Neural progenitor cell (in vitro differentiated cells): Measurements from ENCODE around the gene MLYCD. TPM values are rescaled to one million over a fixed set of nuclear protein-coding genes. Genes with fewer than 3 reads are reported as not detected.
A peak's percentile ranks its signal among the peaks of the same experiment; 100 is the strongest.

Source experiments
- DNase-seq: peaks from one replicate; pipeline ENCODE4 v3.0.0-alpha.2; 2016; ENCODE audit warnings: low spot score
- H2AFZ ChIP-seq: fragments of 200-600 bp; sonication (generic); replicated peaks from 2 replicates; pipeline ENCODE4 v1.6.1; 2016; ENCODE audit warnings: antibody characterized with exemption
- H3F3A ChIP-seq: fragments of 200-600 bp; sonication (generic); 2 replicates; pipeline ENCODE4 v1.6.1; 2016; ENCODE audit warnings: antibody characterized with exemption, low read depth
- H3K27ac ChIP-seq: fragments of 200-600 bp; sonication (generic); 2 replicates; pipeline ENCODE4 v1.5.1; 2016; ENCODE audit warnings: mild to moderate bottlenecking
- H3K27me3 ChIP-seq: fragments of 200-600 bp; sonication (generic); 2 replicates; pipeline ENCODE4 v1.6.1; 2016; ENCODE audit warnings: mild to moderate bottlenecking, moderate library complexity
- H3K36me3 ChIP-seq: fragments of 200-600 bp; sonication (generic); 2 replicates; pipeline ENCODE4 v1.5.1; 2016
- H3K4me1 ChIP-seq: fragments of 200-600 bp; sonication (generic); 2 replicates; pipeline ENCODE4 v1.6.1; 2016; ENCODE audit warnings: mixed run types
- H3K4me2 ChIP-seq: fragments of 200-600 bp; sonication (generic); 2 replicates; pipeline ENCODE4 v1.6.1; 2016
- H3K4me3 ChIP-seq: fragments of 200-600 bp; sonication (generic); 2 replicates; pipeline ENCODE4 v1.5.1; 2016
- H3K79me2 ChIP-seq: fragments of 200-600 bp; sonication (generic); 2 replicates; pipeline ENCODE4 v1.6.1; 2016; ENCODE audit warnings: low read depth
- H3K9ac ChIP-seq: fragments of 200-600 bp; sonication (generic); 2 replicates; pipeline ENCODE4 v1.6.1; 2016
- H3K9me3 ChIP-seq: fragments of 200-600 bp; sonication (generic); 2 replicates; pipeline ENCODE4 v1.5.1; 2016; ENCODE audit warnings: low read depth
- H4K20me1 ChIP-seq: fragments of 200-600 bp; sonication (generic); 2 replicates; pipeline ENCODE4 v1.6.1; 2016; ENCODE audit warnings: low read depth
- H3K27ac Mint-ChIP-seq: 3 replicates; pipeline ENCODE4 v1.8.0; 2021; ENCODE audit warnings: mixed read lengths
- H3K27me3 Mint-ChIP-seq: 2 replicates; pipeline ENCODE4 v1.8.0; 2022; ENCODE audit warnings: low read depth, mild to moderate bottlenecking, inconsistent platforms, moderate library complexity, mixed read lengths; ENCODE audit not compliant: insufficient read depth
- H3K36me3 Mint-ChIP-seq: 3 replicates; pipeline ENCODE4 v1.8.0; 2021; ENCODE audit warnings: mixed read lengths
- H3K4me1 Mint-ChIP-seq: 3 replicates; pipeline ENCODE4 v1.8.0; 2021; ENCODE audit warnings: mixed read lengths
- H3K4me3 Mint-ChIP-seq: 3 replicates; pipeline ENCODE4 v1.8.0; 2021; ENCODE audit warnings: mild to moderate bottlenecking, moderate library complexity, mixed read lengths
- H3K9me3 Mint-ChIP-seq: 3 replicates; pipeline ENCODE4 v1.8.0; 2020; ENCODE audit warnings: mixed read lengths
- EZH2 ChIP-seq: fragments of 200-600 bp; sonication (generic); IDR thresholded peaks from 2 replicates; pipeline ENCODE4 v1.6.1; 2017; ENCODE audit warnings: antibody characterized with exemption, mild to moderate bottlenecking, moderate library complexity
- EZH2phosphoT487 ChIP-seq: fragments of 200-600 bp; sonication (generic); IDR thresholded peaks from 2 replicates; pipeline ENCODE4 v1.6.1; 2017; ENCODE audit warnings: antibody characterized with exemption
- total RNA-seq: library from RNA; depleted of rRNA; stranded (reverse); fragments of >200 nt; gene quantifications from 2 replicates; pipeline ENCODE4 v1.2.3, GENCODE V29; 2015; ENCODE audit warnings: low replicate concordance
- TF ChIP-seq, protein P1 (sequence below): fragments of 200-600 bp; sonication (generic); IDR thresholded peaks from 2 replicates; pipeline ENCODE4 v1.5.1; 2017; ENCODE audit warnings: antibody characterized with exemption, mild to moderate bottlenecking

The MLYCD gene
- total RNA-seq, 1 donor from 2014 or later: 2.5 TPM

DNA sequence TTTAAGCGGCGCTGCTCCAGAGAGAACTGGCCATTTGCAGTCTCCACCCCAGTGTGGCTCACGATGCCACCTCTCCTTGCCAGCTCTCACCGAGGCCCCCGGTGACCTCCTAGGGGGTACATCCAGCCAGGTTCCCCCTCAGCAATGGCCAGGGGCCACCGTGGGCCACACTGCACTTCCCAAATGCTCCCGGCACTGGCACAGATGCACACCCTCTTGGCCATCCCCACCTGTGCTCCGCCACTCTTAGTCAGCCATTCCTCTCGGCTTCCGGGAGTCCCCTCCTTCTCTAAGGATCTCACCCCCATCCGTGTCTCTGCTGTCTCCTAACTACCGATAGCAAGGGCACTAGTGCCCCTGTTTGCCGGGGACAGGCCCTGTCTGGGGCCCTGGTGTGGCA, 25.8 kb downstream of the MLYCD start:
- no peak for DNase-seq
- no peak for TF ChIP-seq EZH2phosphoT487
- TF ChIP-seq, protein P1, sequence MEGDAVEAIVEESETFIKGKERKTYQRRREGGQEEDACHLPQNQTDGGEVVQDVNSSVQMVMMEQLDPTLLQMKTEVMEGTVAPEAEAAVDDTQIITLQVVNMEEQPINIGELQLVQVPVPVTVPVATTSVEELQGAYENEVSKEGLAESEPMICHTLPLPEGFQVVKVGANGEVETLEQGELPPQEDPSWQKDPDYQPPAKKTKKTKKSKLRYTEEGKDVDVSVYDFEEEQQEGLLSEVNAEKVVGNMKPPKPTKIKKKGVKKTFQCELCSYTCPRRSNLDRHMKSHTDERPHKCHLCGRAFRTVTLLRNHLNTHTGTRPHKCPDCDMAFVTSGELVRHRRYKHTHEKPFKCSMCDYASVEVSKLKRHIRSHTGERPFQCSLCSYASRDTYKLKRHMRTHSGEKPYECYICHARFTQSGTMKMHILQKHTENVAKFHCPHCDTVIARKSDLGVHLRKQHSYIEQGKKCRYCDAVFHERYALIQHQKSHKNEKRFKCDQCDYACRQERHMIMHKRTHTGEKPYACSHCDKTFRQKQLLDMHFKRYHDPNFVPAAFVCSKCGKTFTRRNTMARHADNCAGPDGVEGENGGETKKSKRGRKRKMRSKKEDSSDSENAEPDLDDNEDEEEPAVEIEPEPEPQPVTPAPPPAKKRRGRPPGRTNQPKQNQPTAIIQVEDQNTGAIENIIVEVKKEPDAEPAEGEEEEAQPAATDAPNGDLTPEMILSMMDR: no peak
- no peak for TF ChIP-seq EZH2
- H3K36me3 ChIP-seq: no peaks in the 10 kb centered on the region

DNA sequence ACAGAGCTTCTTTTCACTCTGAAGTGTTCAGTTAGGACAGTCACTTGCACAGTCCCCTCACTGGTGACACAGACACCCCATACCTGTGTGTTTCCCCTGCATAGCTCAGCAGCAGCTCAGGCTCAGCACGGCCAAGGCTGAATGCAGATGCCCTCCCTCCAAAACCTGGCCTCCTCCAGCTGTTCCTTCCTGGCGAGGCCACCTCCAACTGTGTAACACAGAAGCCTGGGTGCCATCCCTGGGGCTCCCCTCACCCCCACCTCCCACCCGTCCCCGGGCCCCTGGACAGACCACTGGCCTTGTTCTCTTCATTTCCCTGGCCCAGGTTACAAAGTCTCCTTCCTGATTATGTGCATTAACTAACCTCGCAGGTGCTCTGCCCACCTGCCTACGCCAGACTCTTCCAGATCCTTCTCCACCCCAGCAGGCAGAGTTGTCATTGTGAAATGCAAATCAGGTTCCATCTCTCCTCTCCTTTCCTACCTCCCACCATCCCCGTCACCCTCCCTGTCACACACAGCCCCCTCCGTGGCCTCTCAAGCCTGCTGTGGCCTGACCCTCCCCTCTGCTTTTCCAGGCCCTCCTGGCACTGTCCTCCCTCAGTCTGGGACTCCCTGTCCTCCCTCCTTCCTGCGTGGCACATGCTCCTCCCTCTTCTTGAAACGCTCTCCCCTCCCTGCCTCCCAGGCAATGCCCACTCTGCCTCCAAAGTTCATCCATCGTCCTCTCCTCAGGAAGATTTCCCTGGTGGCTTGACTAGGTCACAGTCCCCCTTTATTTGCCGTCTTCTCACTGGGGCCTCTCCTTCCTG, 26.4 kb downstream of the MLYCD start:
- no peaks in the 10 kb centered on the region for H3K9me3 ChIP-seq
- H3K27me3 ChIP-seq: no peaks in the 10 kb centered on the region
- H3K36me3 ChIP-seq: no peaks in the 10 kb centered on the region
- no peak overlapping the region for H3K4me3 ChIP-seq
- peaks cover 12% of the 10 kb centered on the region for H3F3A ChIP-seq
- no peaks in the 10 kb centered on the region for H4K20me1 ChIP-seq
- H3K36me3 Mint-ChIP-seq: peaks cover 6% of the 10 kb centered on the region
- no peak overlapping the region for H3K4me2 ChIP-seq
- no peak overlapping the region for H3K9ac ChIP-seq
- H3K27ac ChIP-seq: no peak overlapping the region
- H3K27me3 Mint-ChIP-seq: peaks cover 5% of the 10 kb centered on the region
- H3K79me2 ChIP-seq: no peaks in the 10 kb centered on the region
- H3K4me1 ChIP-seq: peaks cover 11% of the 10 kb centered on the region
- peak overlapping the region; percentile 37 for H3K27ac Mint-ChIP-seq
- no peak for TF ChIP-seq EZH2
- no peak for TF ChIP-seq EZH2phosphoT487
- TF ChIP-seq, protein P1: no peak
- peaks cover 22% of the 10 kb centered on the region for H3K4me1 Mint-ChIP-seq
- DNase-seq: no peak
- H2AFZ ChIP-seq: no peak overlapping the region
- no peaks in the 10 kb centered on the region for H3K9me3 Mint-ChIP-seq
- H3K4me3 Mint-ChIP-seq: no peak overlapping the region

More for the DNA sequence above, 25.8 kb downstream of the MLYCD start:
- no peaks in the 10 kb centered on the region for H4K20me1 ChIP-seq
- peaks cover 5% of the 10 kb centered on the region for H3K27me3 Mint-ChIP-seq
- H3K4me1 ChIP-seq: peaks cover 11% of the 10 kb centered on the region
- H3F3A ChIP-seq: peaks cover 12% of the 10 kb centered on the region
- H3K27ac Mint-ChIP-seq: peak overlapping the region; percentile 37
- no peak overlapping the region for H3K27ac ChIP-seq
- no peaks in the 10 kb centered on the region for H3K79me2 ChIP-seq
- H3K9me3 Mint-ChIP-seq: no peaks in the 10 kb centered on the region
- H3K36me3 Mint-ChIP-seq: peaks cover 9% of the 10 kb centered on the region
- no peaks in the 10 kb centered on the region for H3K9me3 ChIP-seq
- H3K4me1 Mint-ChIP-seq: peaks cover 22% of the 10 kb centered on the region
- H3K4me3 Mint-ChIP-seq: no peak overlapping the region
- no peak overlapping the region for H2AFZ ChIP-seq
- H3K27me3 ChIP-seq: no peaks in the 10 kb centered on the region
- no peak overlapping the region for H3K4me3 ChIP-seq
- no peak overlapping the region for H3K9ac ChIP-seq
- H3K4me2 ChIP-seq: no peak overlapping the region

DNA sequence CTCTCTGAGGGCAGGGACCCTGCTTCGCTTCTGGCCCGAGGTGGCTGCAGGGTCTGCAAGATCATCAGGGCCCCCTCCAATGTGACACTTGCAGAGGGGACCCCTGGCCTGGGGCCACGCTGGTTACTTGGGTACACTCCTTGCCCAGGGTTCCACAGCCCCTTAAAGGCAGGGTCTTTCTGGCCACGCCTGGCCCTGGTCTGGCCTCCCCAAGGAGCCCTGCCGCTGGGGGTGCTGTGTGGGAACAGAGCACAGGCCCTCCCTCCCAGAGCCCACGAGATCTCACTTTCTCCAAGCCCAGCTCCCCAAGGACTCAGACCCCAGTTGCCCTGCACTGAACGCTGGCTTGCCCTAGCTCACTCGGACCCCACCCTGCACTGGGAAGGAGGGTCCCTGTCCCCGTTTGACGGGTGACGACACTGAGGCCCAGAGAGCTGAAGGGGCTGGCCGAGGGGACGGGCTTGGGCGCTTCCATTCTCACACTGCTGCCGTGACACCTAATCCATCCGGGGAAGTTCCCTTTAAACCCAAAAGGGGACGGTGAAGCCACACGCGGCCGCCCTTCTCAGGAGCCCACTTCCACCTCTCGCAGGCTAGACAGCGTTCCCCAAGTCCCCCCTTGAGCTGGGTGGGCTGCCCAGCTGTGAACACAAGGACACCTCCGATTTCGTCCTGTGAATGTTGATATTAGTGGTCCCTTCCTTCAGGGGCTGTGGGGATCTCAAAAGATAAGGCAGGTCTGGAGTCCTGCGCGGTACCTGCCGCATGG, 27.2 kb downstream of the MLYCD start:
- Mint-ChIP-seq H3K9me3 (no peaks in the 10 kb centered on the region), H3K4me3 (peak overlapping the region; percentile 41), H3K36me3 (peaks cover 1% of the 10 kb centered on the region), H3K27me3 (peaks cover 5% of the 10 kb centered on the region), H3K4me1 (peaks cover 22% of the 10 kb centered on the region), H3K27ac (no peak overlapping the region)
- DNase-seq: no peak
- H3F3A ChIP-seq: peaks cover 12% of the 10 kb centered on the region
- no peak overlapping the region for H3K9ac ChIP-seq
- no peak overlapping the region for H2AFZ ChIP-seq
- no peaks in the 10 kb centered on the region for H3K36me3 ChIP-seq
- no peak overlapping the region for H3K4me2 ChIP-seq
- no peaks in the 10 kb centered on the region for H3K79me2 ChIP-seq
- H3K4me3 ChIP-seq: peak overlapping the region; percentile 46
- no peaks in the 10 kb centered on the region for H4K20me1 ChIP-seq
- TF ChIP-seq EZH2phosphoT487 (no peak), EZH2 (no peak)
- TF ChIP-seq, protein P1: no peak
- H3K27me3 ChIP-seq: no peaks in the 10 kb centered on the region
- peaks cover 11% of the 10 kb centered on the region for H3K4me1 ChIP-seq
- H3K27ac ChIP-seq: no peak overlapping the region
- H3K9me3 ChIP-seq: no peaks in the 10 kb centered on the region
